ENCODE results near the gene CCSAP.
A peak's percentile ranks its signal among the peaks of the same experiment; 100 is the strongest.

CCSAP gene

DNA sequence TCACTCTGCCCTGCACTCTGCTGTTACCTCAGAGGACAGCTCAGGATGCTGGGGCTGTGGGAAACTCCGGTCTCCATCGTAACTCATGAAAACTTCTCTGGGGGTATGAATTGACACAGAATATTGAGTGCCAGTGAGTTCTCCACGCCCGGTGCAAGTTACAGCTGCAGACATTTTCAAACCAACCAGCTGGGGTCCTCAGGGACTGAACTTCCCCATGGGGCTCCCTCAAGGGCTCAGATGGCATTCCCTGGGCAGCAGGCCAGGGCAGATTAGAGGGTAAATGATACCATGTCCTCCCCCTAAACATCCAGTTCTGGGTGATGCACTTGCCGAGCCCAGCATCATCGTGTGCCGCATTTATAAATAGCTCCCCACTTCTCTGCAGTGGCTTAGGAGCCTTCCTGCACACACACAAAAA, 27.8 kb upstream of the CCSAP start:
- intact Hi-C loops (cut with DNase I), result no loop called here
- DNase-seq, result peak in 40 of 42 donors; percentile 5 to 66 (median 31)

GRCh38 chr1:229368347-229368746, 25.5 kb upstream of the CCSAP start:
- no peak for DNase-seq
- intact Hi-C loops (cut with DNase I), result no loop called here

- peak in 1 of 42 donors; percentile 1 for DNase-seq
- intact Hi-C loops (cut with DNase I), result no loop called here
Observed at GRCh38 chr1:229365569-229365968, 22.7 kb upstream of the CCSAP start.

DNA sequence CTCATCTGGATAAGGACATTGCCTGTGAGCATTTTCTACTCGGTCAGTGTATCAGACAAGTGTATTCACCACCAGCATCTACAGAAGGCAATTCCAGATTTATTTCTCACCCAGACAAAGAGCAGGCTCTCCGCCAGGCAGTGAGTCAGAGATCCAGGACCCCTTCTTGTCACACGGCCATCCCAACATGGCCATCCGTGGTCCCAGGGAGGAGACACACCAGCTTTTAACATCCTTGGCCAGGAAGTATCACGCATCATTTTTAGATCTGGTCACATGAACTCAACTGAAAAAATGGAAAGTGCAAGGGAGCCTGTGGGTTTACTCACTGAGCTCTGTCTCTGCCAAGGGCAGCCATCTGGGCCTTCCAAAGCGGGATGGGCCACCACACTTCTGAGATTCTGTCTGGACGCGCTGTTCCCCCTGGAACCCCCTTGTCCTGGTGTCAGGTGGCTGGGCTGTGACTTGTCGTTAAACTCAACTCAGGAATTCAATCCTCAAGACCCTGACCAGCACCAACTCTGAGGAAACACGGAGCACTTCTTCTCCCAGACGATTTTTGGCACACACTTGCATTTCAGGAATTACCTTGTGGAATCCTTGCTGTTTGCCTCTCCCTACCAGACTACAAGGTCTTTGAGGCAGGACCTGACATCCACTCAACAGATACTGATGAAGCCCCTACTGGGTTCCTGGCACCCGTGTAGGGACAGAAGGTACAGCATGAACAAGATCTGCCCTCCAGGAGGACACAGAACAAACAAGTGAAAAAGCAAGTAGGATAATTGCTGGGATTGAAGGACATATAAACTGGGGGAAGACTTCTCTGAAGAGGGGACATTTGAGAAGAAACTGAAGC, 21.6 kb upstream of the CCSAP start:
- DNase-seq, result peak in 1 of 42 donors; percentile 15
- intact Hi-C loops (cut with DNase I), result no loop called here

DNA sequence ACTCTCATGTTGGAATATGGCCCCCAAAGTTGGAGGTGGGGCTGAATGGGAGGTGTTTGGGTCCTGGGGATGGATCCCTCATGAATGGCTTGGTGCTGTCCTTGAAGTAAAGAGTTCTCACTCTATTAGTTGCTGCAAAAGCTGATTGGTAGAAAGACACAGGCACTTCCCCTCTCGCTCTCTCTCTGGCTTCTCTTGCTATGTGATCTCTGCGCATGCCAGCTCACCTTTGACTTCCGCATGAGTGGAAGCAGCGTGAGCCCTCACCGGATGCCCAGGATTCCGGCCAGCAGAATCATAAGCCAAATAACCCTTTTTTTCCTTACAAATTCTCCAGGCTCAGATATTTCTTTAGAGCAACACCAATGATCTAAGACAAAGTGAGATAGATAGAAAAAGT, 20.9 kb upstream of the CCSAP start:
- peak in 1 of 42 donors; percentile 9 for DNase-seq
- intact Hi-C loops (cut with DNase I), result no loop called here

- intact Hi-C loops (cut with DNase I), result no loop called here
- DNase-seq, result peak in 1 of 42 donors; percentile 2
Observed at GRCh38 chr1:229360420-229360819, 17.6 kb upstream of the CCSAP start.

DNA sequence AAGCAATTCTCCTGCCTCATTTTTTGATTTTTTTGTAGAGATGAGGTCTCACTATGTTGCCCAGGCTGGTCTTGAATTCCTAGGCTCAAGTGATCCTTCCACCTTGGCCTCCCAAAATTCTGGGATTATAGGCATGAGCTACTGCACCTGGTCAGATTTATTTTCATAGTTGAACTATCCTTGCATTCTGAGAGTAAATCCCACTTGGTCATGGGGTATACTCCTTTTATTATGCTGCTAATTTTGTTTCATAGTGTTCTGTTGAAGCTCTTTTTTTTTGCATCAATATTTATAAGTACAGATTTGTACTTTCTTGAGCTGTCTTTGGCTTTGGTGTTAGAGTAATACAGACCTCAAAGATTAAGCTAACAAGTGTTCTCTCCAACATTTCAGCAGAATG, 12.8 kb upstream of the CCSAP start:
- DNase-seq, result no peak
- intact Hi-C loops (cut with DNase I), result no loop called here

DNA sequence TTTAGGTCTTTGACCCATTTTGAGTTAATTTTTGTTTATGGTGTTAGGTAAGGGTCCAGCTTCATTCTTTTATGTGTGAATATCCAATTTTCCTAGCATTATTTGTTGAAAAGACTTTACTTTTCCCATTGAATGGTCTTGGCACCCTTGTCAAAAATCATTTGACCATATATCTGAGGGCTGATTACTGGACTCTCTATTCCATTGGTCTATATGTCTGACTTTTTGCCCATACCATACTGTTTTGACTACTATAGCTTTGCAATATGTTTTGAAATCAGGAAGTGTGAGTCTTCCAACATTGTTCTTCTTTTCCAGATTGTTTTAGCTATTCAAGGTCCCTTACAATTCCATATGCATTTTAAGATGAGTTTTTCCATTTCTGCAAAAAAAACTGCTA, 11.4 kb upstream of the CCSAP start:
- DNase-seq, result no peak
- intact Hi-C loops (cut with DNase I), result no loop called here

GRCh38 chr1:229352975-229353374, 10.1 kb upstream of the CCSAP start:
- intact Hi-C loops (cut with DNase I), result no loop called here

GRCh38 chr1:229349463-229350385, 6.9 kb upstream of the CCSAP start:
- DNase-seq, result peak in 1 of 42 donors; percentile 1
- intact Hi-C loops (cut with DNase I), result loop anchor here (10.0 kb wide), 1 partner anchor 55 kb away; no protein-coding TSS in a partner anchor

More at GRCh38 chr1:229352975-229353374, 10.1 kb upstream of the CCSAP start:
- DNase-seq, result no peak

DNA sequence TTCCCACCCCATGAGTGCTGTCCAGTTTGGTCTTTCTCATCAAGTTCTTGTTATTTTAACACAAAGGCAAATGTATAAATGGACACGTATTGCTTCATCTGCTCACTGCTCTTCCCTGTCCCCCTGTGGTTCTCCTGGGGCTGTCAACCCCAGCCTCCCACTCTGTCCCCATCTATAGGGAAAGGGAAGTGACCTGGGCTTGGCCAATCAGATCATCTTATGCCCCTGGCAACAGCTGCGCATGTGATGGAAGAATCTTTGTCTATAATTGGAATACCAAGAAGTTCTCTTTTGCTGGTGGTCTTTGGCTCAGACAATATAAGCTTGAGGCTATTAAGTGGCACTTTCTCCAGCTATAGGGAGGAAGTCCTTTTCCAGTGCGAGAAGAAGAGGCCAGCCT, 4.7 kb upstream of the CCSAP start:
- intact Hi-C loops (cut with DNase I), result loop anchor here (10.0 kb wide), 1 partner anchor 57 kb away; no protein-coding TSS in a partner anchor

DNA sequence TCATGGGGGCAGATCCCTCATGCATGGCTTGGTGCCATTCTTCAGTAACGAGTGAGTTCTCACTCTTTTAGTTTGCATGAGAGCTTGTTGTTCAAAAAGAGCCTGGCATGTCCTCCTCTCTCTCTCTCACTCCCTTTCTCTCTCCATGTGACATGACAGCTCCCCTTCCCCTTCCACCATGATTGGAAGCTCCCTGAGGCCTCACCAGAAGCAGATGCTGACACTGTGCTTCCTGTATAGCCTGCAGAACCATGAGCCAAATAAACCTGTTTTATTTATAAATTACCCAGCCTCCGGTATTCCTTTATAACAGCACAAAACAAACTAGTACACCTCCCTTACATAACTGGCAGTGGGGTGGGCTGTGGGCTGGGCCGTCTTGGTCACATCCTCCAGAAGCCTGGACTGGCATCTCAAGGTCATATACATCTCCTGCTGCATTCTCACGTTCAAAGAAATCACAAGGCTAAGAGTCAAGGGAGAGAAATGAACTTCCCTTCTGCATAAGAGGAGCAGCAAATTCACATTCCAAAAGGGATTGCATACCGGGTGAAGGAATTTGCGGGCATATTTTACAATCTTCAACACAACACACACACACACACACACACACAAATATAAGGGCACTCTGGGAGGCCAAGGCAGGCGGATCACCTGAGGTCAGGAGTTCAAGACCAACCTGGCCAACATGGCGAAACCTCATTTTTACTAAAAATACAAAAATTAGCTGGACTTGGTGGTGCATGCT, 2.3 kb upstream of the CCSAP start:
- DNase-seq, result no peak
- intact Hi-C loops (cut with DNase I), result loop anchor here (5.0 to 10.0 kb wide), 3 partner anchors 60 to 88 kb away; partner anchors contain the start of gene RAB4A

More for the DNA sequence above, 4.7 kb upstream of the CCSAP start:
- DNase-seq, result no peak

GRCh38 chr1:229344139-229344538, 1.3 kb upstream of the CCSAP start:
- no peak for DNase-seq
- intact Hi-C loops (cut with DNase I), result loop anchor here (5.0 to 10.0 kb wide), 3 partner anchors 61 to 87 kb away; partner anchors contain the start of gene RAB4A

DNA sequence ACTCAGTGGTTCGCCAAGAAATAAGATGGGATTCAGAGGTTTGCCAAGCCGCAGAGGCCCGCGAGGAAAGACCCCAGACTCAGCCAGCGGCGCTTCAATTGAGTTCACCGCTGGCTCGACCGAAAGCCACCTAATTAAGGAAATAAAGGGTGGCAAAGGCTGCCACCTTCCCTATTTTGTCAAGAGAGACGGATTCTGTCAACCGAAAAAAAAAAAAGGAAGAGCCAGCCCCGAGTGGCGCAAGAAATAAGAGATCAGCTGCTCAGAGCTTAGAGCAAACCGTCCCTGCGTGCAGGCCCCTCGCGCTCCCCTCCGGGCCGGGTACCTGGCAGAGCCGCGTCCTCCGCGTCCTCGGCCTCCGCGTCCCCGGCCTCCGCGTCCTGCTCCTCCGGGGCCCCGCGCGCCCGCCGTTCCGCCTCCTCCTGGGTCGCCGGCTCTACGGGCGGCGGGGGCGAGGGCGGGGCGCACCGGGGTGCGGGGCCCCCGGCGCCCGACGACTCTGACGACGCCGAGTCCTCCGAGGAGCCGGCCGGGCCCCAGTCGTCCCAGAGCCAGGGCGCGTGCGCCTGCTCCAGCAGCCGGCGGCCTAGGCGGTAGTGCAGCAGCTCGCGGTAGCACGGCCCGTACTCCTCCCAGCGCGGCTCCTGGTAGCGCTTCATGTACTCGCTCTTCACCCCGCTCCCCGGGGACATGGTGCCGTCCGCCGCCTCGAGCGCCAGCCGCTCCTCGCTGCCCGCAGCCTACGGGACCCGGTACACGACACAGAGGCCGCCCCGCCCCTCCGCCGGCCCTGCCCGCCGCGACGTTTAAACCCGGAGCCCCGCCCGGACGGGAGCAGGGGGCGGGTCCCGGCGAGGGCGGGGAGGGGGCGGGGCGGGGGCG, 832 bp downstream of the CCSAP start:
- peak; percentile 81 to 97 (median 92) for DNase-seq
- intact Hi-C loops (cut with DNase I), result loop anchor here (5.0 to 10.0 kb wide), 3 partner anchors 63 to 85 kb away; partner anchors contain the start of gene RAB4A

DNA sequence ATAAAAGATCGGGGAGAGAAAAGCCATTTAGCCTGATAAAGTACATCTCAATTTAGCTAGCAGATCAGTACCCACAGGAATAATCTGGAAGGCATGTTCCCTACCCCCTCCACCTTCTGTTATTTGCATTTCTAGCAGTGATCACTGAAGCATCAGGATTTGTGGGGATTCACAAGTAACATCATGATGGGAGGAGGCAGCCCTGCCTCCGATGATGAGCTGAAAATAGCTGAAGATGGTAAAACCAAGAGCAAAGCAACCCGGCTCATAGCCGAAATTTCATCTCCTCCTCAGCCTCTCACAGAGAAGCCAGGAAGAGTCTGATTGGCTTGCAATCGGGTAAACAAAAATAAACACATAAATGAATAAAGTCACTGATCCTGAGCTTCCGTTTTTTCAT, 2.4 kb downstream of the CCSAP start:
- DNase-seq, result peak in 34 of 42 donors; percentile 17 to 81 (median 54)
- intact Hi-C loops (cut with DNase I), result loop anchor here (5.0 to 10.0 kb wide), 3 partner anchors 64 to 83 kb away; partner anchors contain the start of gene RAB4A

DNA sequence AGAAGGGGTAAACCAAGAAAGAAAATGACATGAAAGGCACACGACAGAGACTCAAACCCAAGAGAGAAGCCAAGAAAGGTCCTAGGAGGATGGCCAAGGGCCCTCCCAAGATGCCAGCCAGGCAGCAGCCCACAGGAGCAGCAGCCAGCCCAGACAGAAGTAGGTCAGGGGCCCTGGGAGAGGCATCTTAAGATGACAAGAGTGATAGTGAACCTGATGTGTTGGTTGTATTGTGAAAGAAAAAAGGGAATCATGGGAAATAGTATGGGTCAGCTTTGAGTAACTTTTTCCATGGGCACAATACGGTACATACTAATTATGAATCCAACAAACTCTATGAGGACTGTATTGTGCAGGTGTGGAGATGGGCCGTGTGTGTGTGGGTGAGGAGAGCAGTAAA, 3.3 kb downstream of the CCSAP start:
- intact Hi-C loops (cut with DNase I), result no loop called here

DNA sequence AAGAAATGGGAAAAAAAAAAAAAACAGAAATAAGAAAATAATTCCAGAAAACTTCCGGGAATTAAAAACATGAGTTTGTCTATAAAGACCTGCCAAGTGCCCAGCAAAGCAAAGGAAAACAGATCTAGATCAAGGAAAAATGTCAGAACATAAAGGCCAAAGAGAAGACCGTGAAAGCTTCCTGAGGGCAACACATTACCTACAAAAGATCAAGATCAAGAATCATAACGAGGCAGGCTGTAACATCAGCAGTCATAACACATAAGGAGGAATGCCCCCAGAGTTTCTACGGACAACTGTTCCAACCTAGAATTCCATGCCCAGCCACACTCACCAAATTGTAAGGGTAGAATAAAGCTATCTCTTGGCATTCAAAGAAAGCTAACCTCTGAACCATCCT, 3.8 kb downstream of the CCSAP start:
- DNase-seq, result no peak
- intact Hi-C loops (cut with DNase I), result no loop called here

More for the DNA sequence above, 3.3 kb downstream of the CCSAP start:
- peak in 1 of 42 donors; percentile 25 for DNase-seq

- intact Hi-C loops (cut with DNase I), result no loop called here
- peak in 2 of 42 donors; percentile 14 to 38 for DNase-seq
Observed at GRCh38 chr1:229336345-229336744, 6.5 kb downstream of the CCSAP start.
